Stimulated activated CD4-positive, alpha-beta T cell treated with anti-CD3 and anti-CD28 coated beads, Interleukin-4, amount 100 ng/mL, for 1 hour (primary cell): ENCODE results near the gene GSTA4.
"Not testable (repeated sequence)": the region's sequence is repeated elsewhere in the genome, so short reads cannot be mapped to it uniquely, and the experiment has no call there.

Experiments
- DNase-seq: peaks from one replicate; pipeline ENCODE4 v3.0.0-alpha.2; 2020

Gene GSTA4

GRCh38 chr6:52969359-52969758 is 25.7 kb downstream of the GSTA4 start:
- DNase-seq, result no peak

DNA sequence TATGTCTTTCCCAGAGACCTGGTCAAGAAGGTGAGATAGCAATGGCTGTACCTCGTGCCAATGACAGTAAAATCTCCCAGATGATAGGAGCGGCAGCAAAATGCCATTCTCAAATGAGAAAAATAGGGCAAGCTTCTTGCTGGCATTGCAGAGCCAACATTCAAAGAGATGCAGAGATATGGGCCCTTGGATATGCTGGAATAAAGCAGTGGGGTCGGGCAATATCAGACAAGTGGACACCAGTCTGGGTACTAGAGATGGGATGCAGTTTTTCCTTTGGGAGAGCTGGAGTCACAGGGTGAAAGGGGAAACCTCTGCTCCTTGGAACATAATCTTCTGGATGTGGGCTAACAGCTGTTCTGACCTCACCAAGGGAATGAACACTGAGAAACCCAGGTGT is 29.0 kb downstream of the GSTA4 start:
- no peak for DNase-seq

DNA sequence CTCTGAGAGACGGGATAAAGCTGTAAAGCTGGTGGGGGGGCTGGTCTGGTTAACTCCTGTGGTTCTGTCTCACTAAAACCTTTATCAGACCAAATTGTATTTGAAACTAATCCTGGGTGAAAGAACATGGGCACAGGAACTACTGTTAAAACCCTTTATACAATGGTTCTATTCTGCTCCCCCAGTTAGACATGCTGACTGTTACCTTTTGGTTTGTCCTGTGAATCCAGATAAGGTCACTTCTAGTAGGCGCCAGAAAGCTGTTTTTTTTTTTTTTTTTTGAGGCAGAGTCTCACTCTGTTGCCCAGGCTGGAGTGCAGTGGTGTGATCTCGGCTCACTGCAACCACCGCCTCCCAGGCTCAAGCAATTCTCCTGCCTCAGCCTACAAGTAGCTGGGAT is 29.7 kb downstream of the GSTA4 start:
- DNase-seq, result no peak

- DNase-seq, result no peak
These were observed 30.8 kb downstream of the GSTA4 start for GRCh38 chr6:52964318-52964717.

DNA sequence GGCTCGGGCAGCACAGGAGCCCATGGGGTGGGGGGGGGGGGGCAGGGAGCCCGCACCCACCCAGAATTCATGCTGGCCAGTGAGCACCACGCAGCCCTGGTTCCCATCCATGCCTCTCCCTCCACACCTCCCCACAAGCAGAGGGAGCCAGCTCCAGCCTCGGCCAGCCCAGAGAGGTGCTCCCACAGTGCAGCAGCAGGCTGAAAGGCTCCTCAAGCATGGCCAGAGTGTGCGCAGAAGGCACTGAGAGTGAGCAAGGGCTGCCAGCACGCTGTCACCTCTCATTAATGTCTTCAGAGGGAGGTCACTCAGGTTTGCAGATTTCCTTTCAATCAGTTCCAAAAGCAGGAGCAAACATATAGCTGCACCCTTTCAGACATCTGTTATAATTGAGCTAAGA is 32.4 kb downstream of the GSTA4 start:
- no peak for DNase-seq

DNA sequence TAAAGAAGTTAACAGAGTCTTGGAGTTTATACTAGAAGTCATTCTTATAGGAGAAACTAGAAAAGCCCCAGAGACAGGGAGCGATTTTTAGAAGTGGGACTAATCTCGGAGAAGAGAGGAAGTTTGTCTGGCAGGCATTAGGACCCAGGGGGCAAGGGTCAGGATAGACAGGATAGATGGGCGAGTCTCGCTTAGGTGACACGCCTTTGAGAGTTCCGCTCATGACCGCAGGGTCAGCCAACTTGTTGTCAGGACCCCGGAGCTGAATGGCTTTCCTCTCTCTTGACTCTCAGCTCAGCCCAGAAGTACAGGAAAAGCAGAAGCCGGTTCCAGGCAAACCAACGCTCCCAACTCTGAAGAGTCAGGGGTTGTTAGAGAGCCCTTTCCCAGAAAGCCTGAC is 34.1 kb downstream of the GSTA4 start:
- DNase-seq, result not testable (repeated sequence)

- not testable (repeated sequence) for DNase-seq
These were observed 34.9 kb downstream of the GSTA4 start for GRCh38 chr6:52960211-52960610.

GRCh38 chr6:52958546-52959255 is 36.4 kb downstream of the GSTA4 start:
- no peak for DNase-seq

DNA sequence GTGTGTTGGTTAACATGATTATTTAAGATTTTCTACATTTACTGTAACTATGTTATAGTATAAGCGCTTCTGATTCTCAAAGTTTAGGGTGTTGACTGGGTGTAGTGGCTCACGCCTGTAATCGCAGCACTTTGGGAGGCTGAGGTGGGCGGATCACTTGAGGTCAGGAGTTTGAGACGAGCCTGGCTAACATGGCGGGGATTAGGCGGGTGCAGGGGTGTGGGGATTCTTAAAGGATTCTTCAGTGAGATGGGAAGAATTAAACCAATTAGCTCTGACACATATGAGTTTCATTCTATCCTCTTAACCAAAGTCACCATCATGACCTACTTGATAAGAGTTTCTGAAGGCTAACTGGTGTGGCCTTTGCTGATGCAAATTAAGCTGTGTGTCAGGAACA is 39.2 kb downstream of the GSTA4 start:
- DNase-seq, result no peak

DNA sequence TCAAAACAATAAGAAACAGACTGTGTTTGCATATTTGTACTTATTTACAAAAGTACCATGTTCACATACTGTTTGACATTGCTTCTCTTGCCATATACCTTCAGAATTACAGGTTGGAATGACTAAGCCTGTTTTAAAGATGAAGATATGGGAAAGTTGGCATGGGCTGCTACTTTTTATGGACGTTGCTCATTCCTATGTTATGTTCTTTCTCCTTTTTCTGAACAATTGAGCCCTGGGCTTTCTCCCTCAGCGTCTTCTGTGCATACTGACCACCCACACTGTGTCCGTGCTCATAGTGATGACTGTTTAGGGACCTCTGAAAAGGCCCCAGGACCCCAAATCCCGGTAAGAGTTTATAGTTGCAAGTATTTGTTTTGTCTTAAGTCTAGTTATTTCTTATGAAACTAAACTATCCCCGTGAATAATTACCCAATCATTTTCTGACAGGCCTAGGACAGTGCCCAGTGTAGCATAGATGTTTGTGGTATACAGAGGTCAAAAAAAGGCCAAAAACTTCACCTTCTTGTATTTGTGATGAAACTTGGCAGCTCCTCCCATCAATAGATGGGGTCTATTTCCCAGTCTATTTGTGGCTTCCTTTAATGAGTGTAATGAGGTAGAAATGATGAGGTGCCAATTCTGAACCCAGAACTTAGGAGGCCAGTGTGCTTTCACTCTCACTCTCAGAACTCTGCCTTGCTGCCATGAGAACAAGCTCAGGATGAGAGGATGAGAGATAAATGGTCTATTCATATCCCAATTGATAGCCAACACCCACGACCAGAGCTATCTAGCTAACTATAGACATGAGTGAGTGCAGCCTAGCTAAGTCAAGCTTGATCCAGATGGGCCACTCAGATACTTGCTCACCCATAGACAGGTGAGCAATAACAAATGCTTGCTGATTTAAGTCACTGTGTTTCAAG is 40.9 kb downstream of the GSTA4 start:
- DNase-seq, result no peak

- no peak for DNase-seq
These were observed 48.8 kb downstream of the GSTA4 start for GRCh38 chr6:52946306-52946705.

DNA sequence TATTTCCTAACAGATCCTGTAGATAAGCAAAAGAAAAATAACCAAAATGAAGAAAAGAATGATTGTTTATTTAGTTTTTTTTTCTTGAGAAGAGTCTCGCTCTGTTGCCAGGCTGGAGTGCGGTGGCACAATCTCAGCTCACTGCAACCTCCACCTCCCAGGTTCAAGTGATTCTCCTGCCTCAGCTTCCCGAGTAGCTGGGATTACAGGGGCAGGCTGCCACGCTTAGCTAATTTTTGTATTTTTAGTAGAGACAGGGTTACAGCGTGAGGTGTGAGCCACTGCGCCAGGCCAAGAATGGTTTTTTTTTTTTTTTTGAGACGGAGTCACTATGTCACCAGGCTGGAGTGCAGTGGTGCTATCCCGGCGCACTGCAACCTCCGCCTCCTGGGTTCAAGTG is 52.3 kb downstream of the GSTA4 start:
- not testable (repeated sequence) for DNase-seq

- no peak for DNase-seq
These were observed 52.9 kb downstream of the GSTA4 start for GRCh38 chr6:52942221-52942620.

GRCh38 chr6:52937908-52938307 is 57.2 kb downstream of the GSTA4 start:
- no peak for DNase-seq

- DNase-seq, result no peak
These were observed 61.3 kb downstream of the GSTA4 start for GRCh38 chr6:52933778-52934177.

DNA sequence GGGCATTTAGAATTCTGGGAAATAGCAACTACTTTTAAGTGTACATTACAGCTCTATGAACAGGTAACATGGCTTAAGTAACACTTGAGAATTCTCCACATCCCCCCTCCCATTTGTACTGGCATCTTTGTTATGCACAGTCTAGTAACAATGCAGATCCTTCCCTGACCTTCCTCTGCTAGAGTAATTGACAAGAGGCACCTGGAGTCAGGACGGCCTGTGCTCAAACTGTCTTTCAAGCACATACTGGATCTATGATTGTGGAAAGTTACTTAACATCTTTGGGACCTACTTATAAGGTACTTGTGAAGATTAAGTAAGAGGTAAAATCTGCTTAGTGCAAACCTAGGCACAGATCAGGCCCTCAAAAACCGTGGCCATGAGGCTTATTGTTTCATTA is 63.7 kb downstream of the GSTA4 start:
- no peak for DNase-seq

GRCh38 chr6:52929321-52930164 is 65.5 kb downstream of the GSTA4 start:
- no peak for DNase-seq
